Loucy (cell line): ENCODE results near the gene ADAMTS2.

Experiments
- H2AFZ ChIP-seq: fragments of 200-600 bp; sonication (generic); 2 replicates; pipeline ENCODE4 v1.6.0; 2016; ENCODE audit warnings: antibody characterized with exemption, mild to moderate bottlenecking, low read length, moderate library complexity
- H3F3A ChIP-seq: fragments of 200-600 bp; 2 replicates; pipeline ENCODE4 v1.6.0; 2016; ENCODE audit warnings: antibody characterized with exemption, low read depth, mild to moderate bottlenecking
- H3K27me3 ChIP-seq: fragments of 200-600 bp; sonication (generic); 2 replicates; pipeline ENCODE4 v1.6.1; 2014; ENCODE audit warnings: low read length, mild to moderate bottlenecking; ENCODE audit not compliant: insufficient read depth, poor library complexity, severe bottlenecking
- H3K36me3 ChIP-seq: fragments of 200-600 bp; sonication (generic); 2 replicates; pipeline ENCODE4 v1.6.1; 2016; ENCODE audit warnings: low read length; ENCODE audit not compliant: insufficient read depth
- H3K4me1 ChIP-seq: fragments of 200-600 bp; sonication (generic); 2 replicates; pipeline ENCODE4 v1.5.1; 2014; ENCODE audit warnings: low read length, mild to moderate bottlenecking; ENCODE audit not compliant: insufficient read depth, poor library complexity, severe bottlenecking
- H3K4me2 ChIP-seq: fragments of 200-600 bp; sonication (generic); 2 replicates; pipeline ENCODE4 v1.6.0; 2014; ENCODE audit warnings: antibody characterized with exemption, low read length, low read depth, mild to moderate bottlenecking; ENCODE audit not compliant: poor library complexity, severe bottlenecking
- H3K4me3 ChIP-seq: fragments of 200-600 bp; sonication (generic); 2 replicates; pipeline ENCODE4 v1.5.1; 2014; ENCODE audit warnings: low read length, mild to moderate bottlenecking, mixed read lengths; ENCODE audit not compliant: poor library complexity, severe bottlenecking
- H3K79me2 ChIP-seq: fragments of 200-600 bp; sonication (generic); 2 replicates; pipeline ENCODE4 v1.6.1; 2014; ENCODE audit warnings: low read length; ENCODE audit not compliant: insufficient read depth
- H3K9ac ChIP-seq: fragments of 200-600 bp; sonication (generic); 2 replicates; pipeline ENCODE4 v1.6.0; 2014; ENCODE audit warnings: mild to moderate bottlenecking, low read depth, low read length, moderate library complexity; ENCODE audit not compliant: poor library complexity, severe bottlenecking
- H3K9me2 ChIP-seq: fragments of 200-600 bp; sonication (generic); replicated peaks from 2 replicates; pipeline ENCODE4 v1.6.1; 2016; ENCODE audit warnings: low read depth, low read length, mixed read lengths
- H3K9me3 ChIP-seq: fragments of 200-600 bp; sonication (generic); 2 replicates; pipeline ENCODE4 v1.6.1; 2014; ENCODE audit warnings: mild to moderate bottlenecking, antibody characterized with exemption, low read length, low read depth; ENCODE audit not compliant: insufficient read depth
- H4K20me1 ChIP-seq: fragments of 200-600 bp; sonication (generic); 2 replicates; pipeline ENCODE4 v1.6.0; 2014; ENCODE audit warnings: antibody characterized with exemption, low read length, mild to moderate bottlenecking; ENCODE audit not compliant: insufficient read depth, poor library complexity, severe bottlenecking
- EZH2phosphoT487 ChIP-seq: fragments of 200-600 bp; IDR thresholded peaks from 2 replicates; pipeline ENCODE4 v1.6.1; 2018; ENCODE audit warnings: antibody characterized with exemption, mild to moderate bottlenecking, moderate library complexity, borderline replicate concordance
- TF ChIP-seq, protein P1 (sequence below): fragments of 200-600 bp; sonication (generic); conservative IDR thresholded peaks from 2 replicates; pipeline ENCODE4 v1.5.1; 2014; ENCODE audit warnings: mild to moderate bottlenecking, antibody characterized with exemption, low read length

ADAMTS2 gene

DNA sequence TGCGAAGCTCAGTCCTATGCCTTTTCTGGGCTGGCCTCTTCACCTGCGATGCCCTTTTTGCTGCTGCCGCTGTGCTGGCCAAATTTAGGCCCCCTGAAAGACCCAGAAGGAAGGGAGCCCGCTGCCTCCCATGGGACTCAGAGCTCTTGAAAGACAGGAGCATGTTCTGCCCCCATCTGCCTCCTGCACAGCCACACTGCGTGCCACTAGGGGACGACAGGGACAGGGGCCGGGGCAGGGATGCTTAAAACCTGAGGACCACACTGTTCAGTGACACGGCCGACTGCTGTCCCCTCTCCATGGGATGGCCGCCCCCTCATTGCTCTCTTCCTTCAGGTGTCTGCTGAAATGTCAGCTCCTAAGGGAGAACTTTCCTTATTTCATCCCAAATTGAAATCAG, 132.4 kb downstream of the ADAMTS2 start:
- no peaks in the 10 kb centered on the region for H3K9me3 ChIP-seq
- H2AFZ ChIP-seq: no peak overlapping the region
- H4K20me1 ChIP-seq: no peaks in the 10 kb centered on the region
- TF ChIP-seq, protein P1, sequence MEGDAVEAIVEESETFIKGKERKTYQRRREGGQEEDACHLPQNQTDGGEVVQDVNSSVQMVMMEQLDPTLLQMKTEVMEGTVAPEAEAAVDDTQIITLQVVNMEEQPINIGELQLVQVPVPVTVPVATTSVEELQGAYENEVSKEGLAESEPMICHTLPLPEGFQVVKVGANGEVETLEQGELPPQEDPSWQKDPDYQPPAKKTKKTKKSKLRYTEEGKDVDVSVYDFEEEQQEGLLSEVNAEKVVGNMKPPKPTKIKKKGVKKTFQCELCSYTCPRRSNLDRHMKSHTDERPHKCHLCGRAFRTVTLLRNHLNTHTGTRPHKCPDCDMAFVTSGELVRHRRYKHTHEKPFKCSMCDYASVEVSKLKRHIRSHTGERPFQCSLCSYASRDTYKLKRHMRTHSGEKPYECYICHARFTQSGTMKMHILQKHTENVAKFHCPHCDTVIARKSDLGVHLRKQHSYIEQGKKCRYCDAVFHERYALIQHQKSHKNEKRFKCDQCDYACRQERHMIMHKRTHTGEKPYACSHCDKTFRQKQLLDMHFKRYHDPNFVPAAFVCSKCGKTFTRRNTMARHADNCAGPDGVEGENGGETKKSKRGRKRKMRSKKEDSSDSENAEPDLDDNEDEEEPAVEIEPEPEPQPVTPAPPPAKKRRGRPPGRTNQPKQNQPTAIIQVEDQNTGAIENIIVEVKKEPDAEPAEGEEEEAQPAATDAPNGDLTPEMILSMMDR: no peak
- no peak for TF ChIP-seq EZH2phosphoT487
- no peaks in the 10 kb centered on the region for H3K27me3 ChIP-seq
- no peaks in the 10 kb centered on the region for H3K9me2 ChIP-seq
- H3F3A ChIP-seq: no peaks in the 10 kb centered on the region
- no peaks in the 10 kb centered on the region for H3K79me2 ChIP-seq
- H3K9ac ChIP-seq: no peak overlapping the region
- H3K36me3 ChIP-seq: no peaks in the 10 kb centered on the region
- H3K4me2 ChIP-seq: no peak overlapping the region
- no peaks in the 10 kb centered on the region for H3K4me1 ChIP-seq
- H3K4me3 ChIP-seq: no peak overlapping the region

DNA sequence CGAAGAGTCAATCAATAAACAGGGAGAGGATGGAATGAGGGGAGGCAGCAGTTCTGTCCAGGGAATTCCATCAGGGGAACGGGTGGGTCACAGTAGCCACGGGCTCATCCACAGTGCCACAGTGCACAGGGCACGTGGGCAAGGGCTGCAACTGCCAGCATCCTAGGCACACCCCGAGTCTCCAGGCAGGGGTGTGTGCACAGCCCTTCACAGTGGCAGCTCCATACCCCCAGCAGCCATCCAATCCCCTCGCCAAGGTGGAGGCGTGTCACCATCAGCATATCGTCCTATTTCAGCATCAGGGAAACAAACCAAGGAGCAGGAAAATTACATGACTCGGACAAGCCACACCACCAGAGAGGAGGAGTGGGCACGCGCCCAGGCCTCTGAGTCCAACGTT, 133.6 kb downstream of the ADAMTS2 start:
- Histone ChIP-seq H3K9ac (no peak overlapping the region), H3K36me3 (no peaks in the 10 kb centered on the region), H3K79me2 (no peaks in the 10 kb centered on the region), H3K4me3 (no peak overlapping the region), H3F3A (no peaks in the 10 kb centered on the region), H2AFZ (no peak overlapping the region), H3K9me2 (no peaks in the 10 kb centered on the region), H3K9me3 (no peaks in the 10 kb centered on the region), H3K27me3 (no peaks in the 10 kb centered on the region), H3K4me1 (no peaks in the 10 kb centered on the region), H4K20me1 (no peaks in the 10 kb centered on the region), H3K4me2 (no peak overlapping the region)
- TF ChIP-seq, protein P1: no peak
- TF ChIP-seq EZH2phosphoT487: no peak

DNA sequence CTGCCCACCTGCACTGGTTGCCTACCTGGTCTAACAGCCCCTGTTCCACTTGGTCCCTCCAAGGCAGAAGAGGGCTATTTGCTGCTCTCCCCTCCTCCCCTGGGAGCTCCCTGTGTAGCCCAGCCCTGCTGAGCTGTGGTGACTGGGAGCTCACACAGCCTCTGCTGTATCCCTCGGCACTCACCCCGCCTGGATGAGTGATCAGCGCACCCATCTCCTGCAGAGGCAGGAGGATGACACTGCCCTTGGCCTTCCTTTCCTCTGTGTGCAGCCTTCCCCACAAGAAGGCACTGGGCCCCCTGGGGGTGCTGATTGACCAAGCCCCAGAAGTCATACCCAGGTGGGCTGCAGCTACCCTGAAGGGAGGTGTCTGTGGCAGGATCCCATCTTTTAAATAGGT, 134.2 kb downstream of the ADAMTS2 start:
- no peak overlapping the region for H3K9ac ChIP-seq
- H3K27me3 ChIP-seq: no peaks in the 10 kb centered on the region
- H3K9me2 ChIP-seq: no peaks in the 10 kb centered on the region

More for the DNA sequence above, 134.2 kb downstream of the ADAMTS2 start:
- no peaks in the 10 kb centered on the region for H4K20me1 ChIP-seq
- H3K4me3 ChIP-seq: no peak overlapping the region
- no peaks in the 10 kb centered on the region for H3K79me2 ChIP-seq
- no peaks in the 10 kb centered on the region for H3F3A ChIP-seq
- no peak overlapping the region for H2AFZ ChIP-seq
- no peaks in the 10 kb centered on the region for H3K9me3 ChIP-seq
- H3K4me1 ChIP-seq: no peaks in the 10 kb centered on the region
- H3K4me2 ChIP-seq: no peak overlapping the region
- TF ChIP-seq EZH2phosphoT487: no peak
- TF ChIP-seq, protein P1: no peak
- no peaks in the 10 kb centered on the region for H3K36me3 ChIP-seq
